ENCODE results near the gene MITD1.
"Not testable (repeated sequence)": the region's sequence is repeated elsewhere in the genome, so short reads cannot be mapped to it uniquely, and the experiment has no call there.

MITD1 gene

GRCh38 chr2:99180755-99181623, at the start of gene MITD1, which contains the start of gene MRPL30:
TSS of gene MITD1 (minus strand) at chr2:99181058. CDS start at chr2:99180981, 77 bp downstream.
TSS of gene MRPL30 (plus strand) at chr2:99181184. CDS start at chr2:99186204, 5,020 bp downstream.
- peak; percentile 87 for DNase-seq

GRCh38 chr2:99217929-99218501, 37.2 kb upstream of the MITD1 start:
- no peak for DNase-seq

GRCh38 chr2:99216096-99216495, 35.2 kb upstream of the MITD1 start:
- no peak for DNase-seq

GRCh38 chr2:99205491-99205890, 24.6 kb upstream of the MITD1 start:
- no peak for DNase-seq

- DNase-seq = no peak
These were observed 21.3 kb upstream of the MITD1 start for GRCh38 chr2:99201959-99202678.

- no peak for DNase-seq
These were observed 19.4 kb upstream of the MITD1 start for GRCh38 chr2:99200076-99200800.

GRCh38 chr2:99198103-99198841, 17.4 kb upstream of the MITD1 start:
- no peak for DNase-seq

GRCh38 chr2:99192364-99192763, 11.5 kb upstream of the MITD1 start:
- not testable (repeated sequence) for DNase-seq

- DNase-seq = no peak
These were observed 9.7 kb upstream of the MITD1 start for GRCh38 chr2:99190548-99190947.

- DNase-seq = no peak
These were observed 7.5 kb upstream of the MITD1 start for GRCh38 chr2:99188357-99188756.

- DNase-seq = no peak
These were observed 6.2 kb upstream of the MITD1 start for GRCh38 chr2:99187011-99187410.

GRCh38 chr2:99184811-99185210, 4.0 kb upstream of the MITD1 start:
- DNase-seq = no peak

GRCh38 chr2:99183025-99183424, 2.2 kb upstream of the MITD1 start:
- no peak for DNase-seq

GRCh38 chr2:99181624-99182000, 754 bp upstream of the MITD1 start:
- DNase-seq = no peak

- DNase-seq = no peak
These were observed 9.3 kb downstream of the MITD1 start for GRCh38 chr2:99171377-99172140.

- no peak for DNase-seq
These were observed 11.3 kb downstream of the MITD1 start for GRCh38 chr2:99169534-99169933.

- no peak for DNase-seq
These were observed 14.6 kb downstream of the MITD1 start for GRCh38 chr2:99166218-99166617.

- DNase-seq = no peak
These were observed 21.3 kb downstream of the MITD1 start for GRCh38 chr2:99159594-99159993.

- DNase-seq = no peak
These were observed 22.3 kb downstream of the MITD1 start for GRCh38 chr2:99158599-99158998.

- DNase-seq = no peak
These were observed 24.0 kb downstream of the MITD1 start for GRCh38 chr2:99156891-99157290.

Measured in T1000 (cell line).